ENCODE results near the gene HMCN2.
"Not testable (repeated sequence)": the region's sequence is repeated elsewhere in the genome, so short reads cannot be mapped to it uniquely, and the experiment has no call there.

The HMCN2 gene

GRCh38 chr9:130330202-130330862 is 64.8 kb downstream of the HMCN2 start:
- no peak for DNase-seq (ENCODE audit: low read depth)

GRCh38 chr9:130331061-130331460 is 65.5 kb downstream of the HMCN2 start:
- no peak for DNase-seq (ENCODE audit: low read depth)

GRCh38 chr9:130331573-130331972 is 66.0 kb downstream of the HMCN2 start:
- peak; percentile 82 for DNase-seq (ENCODE audit: low read depth)

- DNase-seq (ENCODE audit: low read depth): no peak
Observed at GRCh38 chr9:130332384-130332926, 66.9 kb downstream of the HMCN2 start.

GRCh38 chr9:130333041-130333711 is 67.6 kb downstream of the HMCN2 start:
- DNase-seq (ENCODE audit: low read depth): peak; percentile 25

- no peak for DNase-seq (ENCODE audit: low read depth)
Observed at GRCh38 chr9:130333712-130334062, 68.1 kb downstream of the HMCN2 start.

- DNase-seq (ENCODE audit: low read depth): no peak
Observed at GRCh38 chr9:130334915-130335314, 69.4 kb downstream of the HMCN2 start.

- DNase-seq (ENCODE audit: low read depth): no peak
Observed at GRCh38 chr9:130336027-130336610, 70.6 kb downstream of the HMCN2 start.

- no peak for DNase-seq (ENCODE audit: low read depth)
Observed at GRCh38 chr9:130336885-130337284, 71.3 kb downstream of the HMCN2 start.

GRCh38 chr9:130337318-130337717 is 71.8 kb downstream of the HMCN2 start:
- no peak for DNase-seq (ENCODE audit: low read depth)

GRCh38 chr9:130337784-130338380 is 72.3 kb downstream of the HMCN2 start:
- DNase-seq (ENCODE audit: low read depth): no peak

- not testable (repeated sequence) for DNase-seq (ENCODE audit: low read depth)
Observed at GRCh38 chr9:130338891-130339290, 73.3 kb downstream of the HMCN2 start.

- no peak for DNase-seq (ENCODE audit: low read depth)
Observed at GRCh38 chr9:130339306-130339705, 73.7 kb downstream of the HMCN2 start.

- no peak for DNase-seq (ENCODE audit: low read depth)
Observed at GRCh38 chr9:130340011-130340410, 74.5 kb downstream of the HMCN2 start.

- not testable (repeated sequence) for DNase-seq (ENCODE audit: low read depth)
Observed at GRCh38 chr9:130340557-130340956, 75.0 kb downstream of the HMCN2 start.

GRCh38 chr9:130341128-130341527 is 75.6 kb downstream of the HMCN2 start:
- no peak for DNase-seq (ENCODE audit: low read depth)

GRCh38 chr9:130341839-130342713 is 76.5 kb downstream of the HMCN2 start:
- no peak for DNase-seq (ENCODE audit: low read depth)

- DNase-seq (ENCODE audit: low read depth): no peak
Observed at GRCh38 chr9:130342714-130343085, 77.1 kb downstream of the HMCN2 start.

- no peak for DNase-seq (ENCODE audit: low read depth)
Observed at GRCh38 chr9:130343445-130343918, 77.9 kb downstream of the HMCN2 start.

GRCh38 chr9:130344366-130344765 is 78.8 kb downstream of the HMCN2 start:
- no peak for DNase-seq (ENCODE audit: low read depth)

GRCh38 chr9:130345009-130345896 is 79.7 kb downstream of the HMCN2 start:
- DNase-seq (ENCODE audit: low read depth): no peak

Data from EH (cell line).